AG20443 (cell line): Measurements from ENCODE around the gene RNU5B-1.
"Not testable (repeated sequence)": the region's sequence is repeated elsewhere in the genome, so short reads cannot be mapped to it uniquely, and the experiment has no call there.

Experiments
- DNase-seq: peaks from one replicate; pipeline ENCODE4 v3.0.0; 2012; ENCODE audit warnings: low spot score, mixed read lengths

The RNU5B-1 gene

DNA sequence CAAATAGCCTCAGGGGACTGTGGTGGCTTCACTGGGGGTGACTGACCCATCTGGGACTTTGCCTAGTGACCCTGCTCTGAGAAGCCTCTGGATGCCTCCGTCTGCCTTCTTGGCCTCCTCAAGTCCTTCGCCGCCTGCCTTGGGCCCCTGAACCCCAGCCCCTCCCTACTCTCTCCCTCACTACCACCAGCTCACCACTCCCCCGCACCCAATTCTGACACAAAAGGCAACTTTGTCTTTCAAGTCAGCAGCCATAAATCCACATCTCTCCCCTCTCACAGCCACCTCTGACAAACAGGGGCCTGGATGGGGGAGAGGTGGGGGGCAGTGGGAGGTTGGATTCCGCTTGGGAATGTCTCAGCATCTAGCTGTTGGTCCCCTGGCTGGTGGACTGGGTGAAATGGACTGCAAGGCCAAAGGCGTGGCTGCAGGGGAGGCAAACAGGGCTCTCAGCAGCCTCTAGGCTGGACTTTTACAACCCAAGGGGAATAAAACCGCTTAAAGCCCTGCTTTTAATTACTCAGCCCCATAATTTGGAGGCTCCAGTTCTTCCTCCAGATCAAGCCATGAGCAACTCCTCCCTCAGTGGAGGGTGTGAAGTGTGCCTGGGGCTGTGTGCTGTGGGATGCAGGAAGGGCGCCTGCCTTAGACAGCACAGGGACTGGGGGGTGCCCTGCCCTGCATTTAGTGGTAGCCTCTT is 39.9 kb downstream of the RNU5B-1 start:
- DNase-seq = no peak

DNA sequence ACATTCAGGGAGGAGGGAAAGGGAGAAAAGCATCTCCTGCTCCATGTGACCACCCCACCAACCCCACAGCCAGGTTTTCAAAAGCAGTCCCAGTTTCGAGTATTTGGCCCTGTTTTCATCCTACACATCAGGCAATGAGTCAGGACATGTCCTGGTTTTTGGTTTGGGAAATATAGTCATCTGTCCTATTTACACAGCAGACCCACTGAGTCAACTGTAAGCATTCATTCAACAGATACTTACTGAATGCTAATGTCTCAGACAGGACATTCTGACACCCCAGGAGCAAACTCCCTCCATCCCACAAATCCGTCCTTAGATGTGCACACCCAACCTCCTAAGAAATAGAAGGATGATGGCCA is 40.4 kb downstream of the RNU5B-1 start:
- DNase-seq = no peak

DNA sequence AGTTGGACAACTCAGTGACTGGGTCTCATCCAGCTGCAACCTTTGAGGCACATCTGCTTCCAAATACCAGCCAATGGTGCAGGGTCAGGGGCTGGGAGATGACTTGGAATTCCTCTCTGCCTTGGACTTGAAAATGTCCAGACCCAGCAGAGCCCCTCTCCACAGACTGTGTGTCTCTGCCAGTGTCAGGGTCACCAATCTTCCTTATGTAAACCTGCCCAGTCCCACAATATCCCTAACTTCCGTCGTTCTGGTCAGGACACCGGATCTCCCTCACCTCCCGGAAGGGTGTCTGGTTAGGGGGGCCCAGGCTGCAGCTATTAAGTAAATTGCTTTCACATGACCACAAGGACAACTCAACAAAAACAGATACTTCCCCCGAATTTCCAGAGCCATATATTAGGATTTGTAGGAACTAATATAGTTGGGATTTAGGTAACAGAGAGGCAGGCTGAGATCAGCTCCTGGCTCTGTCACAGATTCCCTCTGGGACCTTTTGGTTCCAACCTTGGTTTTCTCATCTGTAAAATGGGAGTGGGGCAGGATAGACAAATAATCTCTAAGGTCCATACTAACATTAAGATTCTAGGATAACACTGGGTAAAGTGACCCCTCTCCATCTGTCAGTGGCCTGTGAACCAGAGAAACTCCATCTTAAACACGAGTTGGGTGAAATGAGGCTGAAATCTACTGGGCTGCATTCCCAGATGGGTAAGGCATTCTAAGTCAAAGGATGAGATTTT is 42.5 kb downstream of the RNU5B-1 start:
- DNase-seq = no peak

DNA sequence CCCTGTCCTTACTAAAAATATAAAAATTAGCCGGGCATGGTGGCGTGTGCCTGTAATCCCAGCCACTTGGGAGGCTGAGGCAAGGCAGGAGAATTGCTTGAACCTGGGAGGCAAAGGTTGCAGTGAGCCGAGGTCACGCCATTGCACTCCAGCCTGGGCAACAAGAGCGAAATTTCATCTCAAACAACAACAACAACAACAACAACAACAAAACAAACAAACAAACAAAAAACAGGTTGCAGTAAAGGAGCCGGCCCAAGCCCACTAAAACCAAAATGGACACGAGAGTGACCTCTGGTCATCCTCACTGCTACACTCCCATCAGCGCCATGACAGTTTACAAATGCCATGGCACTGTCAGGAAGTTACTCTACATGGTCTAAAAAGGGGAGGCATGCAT is 43.3 kb downstream of the RNU5B-1 start:
- not testable (repeated sequence) for DNase-seq

- DNase-seq = no peak
These were observed 44.9 kb downstream of the RNU5B-1 start for GRCh38 chr15:65349338-65349737.

DNA sequence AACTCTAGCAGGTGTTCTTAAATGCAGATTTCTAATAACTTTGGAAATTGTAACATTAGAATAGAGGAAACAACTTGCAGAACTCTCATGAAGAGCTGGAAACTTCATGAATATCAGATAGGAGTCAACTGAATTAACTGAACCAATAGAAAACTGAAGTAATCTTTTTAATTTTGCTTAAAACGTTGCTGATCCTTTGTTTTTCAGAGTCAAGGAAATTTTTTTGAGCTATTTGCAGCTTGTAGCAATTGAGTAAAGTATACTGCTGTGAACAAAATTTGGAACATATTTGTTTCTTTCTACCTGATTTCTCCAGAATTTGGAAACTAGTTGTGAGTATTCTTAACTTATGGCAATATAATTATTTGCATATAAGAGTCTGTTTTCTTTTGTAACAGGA is 47.5 kb downstream of the RNU5B-1 start:
- not testable (repeated sequence) for DNase-seq
